Endothelial cell of umbilical vein (primary cell): Measurements from ENCODE around the gene C6orf136. TPM values are rescaled to one million over a fixed set of nuclear protein-coding genes. Genes with fewer than 3 reads are reported as not detected.
A peak's percentile ranks its signal among the peaks of the same experiment; 100 is the strongest.

Experiments
- BruUV-seq: library from RNA; stranded (reverse); fragments of 400-500 nt; replicated peaks from 2 replicates; lab custom pipeline; 2021; lab: Mats Ljungman, UMichigan
- CTCF ChIA-PET: fragments of 300-600, 350-600 bp; sonication (Branson Sonifier 250); formaldehyde crosslinking; loops from one replicate; lab custom pipeline; 2021; ENCODE audit warnings: antibody characterized with exemption, inconsistent platforms; lab: Charles Lee
- POLR2A ChIA-PET: fragments of 300-600, 350-600 bp; sonication (Branson Sonifier 250); formaldehyde crosslinking; loops from one replicate; lab custom pipeline; 2021; ENCODE audit warnings: antibody characterized with exemption, inconsistent platforms; lab: Charles Lee
- DNase-seq: peaks from one replicate; pipeline ENCODE4 v3.0.0-alpha.2; 2011; ENCODE audit warnings: low read depth, low spot score
- FAIRE-seq: peaks from 2 replicates; lab custom pipeline; 2011; peaks lifted over from hg19 to GRCh38; lab: Jason Lieb, UNC
- H2AFZ ChIP-seq: 2 replicates; pipeline ENCODE4 v1.6.0; 2012; ENCODE audit warnings: low read depth, low read length, control low read depth, inconsistent platforms
- H3K27ac ChIP-seq: 2 replicates; pipeline ENCODE4 v1.5.1; 2011; ENCODE audit warnings: low read depth, mild to moderate bottlenecking, control low read depth, low read length, moderate library complexity; ENCODE audit not compliant: insufficient read depth
- H3K27me3 ChIP-seq, 2 experiments: 2 replicates each; pipeline versions ENCODE4 v1.6.0 to v1.6.1; 2011; ENCODE audit warnings: low read length in 2 of 2, mixed read lengths in 1 of 2; ENCODE audit not compliant: control insufficient read depth in 2 of 2, insufficient read depth in 2 of 2
- H3K36me3 ChIP-seq, 2 experiments: 2 replicates in 1 of 2; 3 replicates in 1 of 2; pipeline ENCODE4 v1.5.1; 2011; ENCODE audit warnings: low read length in 2 of 2, mild to moderate bottlenecking in 1 of 2, moderate library complexity in 1 of 2; ENCODE audit not compliant: control insufficient read depth in 2 of 2, insufficient read depth in 2 of 2; ENCODE audit errors: extremely low read depth in 1 of 2
- H3K4me1 ChIP-seq: 3 replicates; pipeline ENCODE4 v1.5.1; 2011; ENCODE audit warnings: mild to moderate bottlenecking, low read length; ENCODE audit not compliant: control insufficient read depth, insufficient read depth; ENCODE audit errors: extremely low read depth
- H3K4me2 ChIP-seq: 2 replicates; pipeline ENCODE4 v1.6.1; 2011; ENCODE audit warnings: low read length, control low read depth, mixed read lengths; ENCODE audit not compliant: insufficient read depth
- H3K4me3 ChIP-seq, 3 experiments: fragments of 200-600 bp in 1 of 3; sonication (generic), shearing (Covaris generic) in 1 of 3; replicated peaks in 1 of 3; 2 replicates each; pipeline ENCODE4 v1.5.1; 2011 to 2016; ENCODE audit warnings: control low read depth in 3 of 3, low read length in 3 of 3, mild to moderate bottlenecking in 2 of 3, inconsistent platforms in 1 of 3, low read depth in 1 of 3, moderate library complexity in 1 of 3; ENCODE audit not compliant: insufficient read depth in 1 of 3
- H3K79me2 ChIP-seq: 2 replicates; pipeline ENCODE4 v1.6.0; 2012; ENCODE audit warnings: low read length, inconsistent platforms; ENCODE audit not compliant: control insufficient read depth, insufficient read depth
- H3K9ac ChIP-seq: replicated peaks from 2 replicates; pipeline ENCODE3; 2011; ENCODE audit warnings: low read length, control low read depth; ENCODE audit not compliant: insufficient read depth; ENCODE audit errors: extremely low read depth
- H3K9me1 ChIP-seq: replicated peaks from 3 replicates; pipeline ENCODE4 v1.6.0; 2011; ENCODE audit warnings: mild to moderate bottlenecking, low read length; ENCODE audit not compliant: control insufficient read depth, insufficient read depth; ENCODE audit errors: extremely low read depth
- H3K9me3 ChIP-seq: replicated peaks from 2 replicates; pipeline ENCODE4 v1.5.1; 2012; ENCODE audit warnings: low read length, inconsistent platforms; ENCODE audit not compliant: control insufficient read depth, insufficient read depth
- H4K20me1 ChIP-seq: replicated peaks from 2 replicates; pipeline ENCODE3; 2011; ENCODE audit warnings: mild to moderate bottlenecking, low read length; ENCODE audit not compliant: control insufficient read depth, insufficient read depth; ENCODE audit errors: extremely low read depth
- CTCF ChIP-seq, 2 donors: IDR thresholded peaks; 1 replicate in 1 of 2; 2 replicates in 1 of 2; pipeline ENCODE4 v1.5.1; 2011; ENCODE audit warnings: low read length in 2 of 2, mild to moderate bottlenecking in 2 of 2, moderate library complexity in 2 of 2, control low read depth in 1 of 2, inconsistent platforms in 1 of 2, low read depth in 1 of 2; ENCODE audit not compliant: insufficient read depth in 1 of 2; ENCODE audit errors: extremely low read depth in 1 of 2
- EZH2 ChIP-seq: IDR thresholded peaks from 2 replicates; pipeline ENCODE4 v1.6.1; 2012; ENCODE audit warnings: borderline replicate concordance, low read depth, mild to moderate bottlenecking, moderate library complexity, low read length, inconsistent platforms; ENCODE audit not compliant: severe bottlenecking
- FOS ChIP-seq: IDR thresholded peaks from 2 replicates; pipeline ENCODE4 v1.6.1; 2011; ENCODE audit warnings: mild to moderate bottlenecking, low read length, moderate library complexity, borderline replicate concordance; ENCODE audit not compliant: insufficient read depth
- GATA2 ChIP-seq: IDR thresholded peaks from 2 replicates; pipeline ENCODE4 v1.7.0; 2011; ENCODE audit warnings: low read depth, mild to moderate bottlenecking, moderate library complexity, mixed read lengths, low read length; ENCODE audit not compliant: insufficient read length, insufficient read depth
- JUN ChIP-seq: IDR thresholded peaks from 2 replicates; pipeline ENCODE4 v1.6.1; 2011; ENCODE audit warnings: borderline replicate concordance, low read depth; ENCODE audit not compliant: insufficient read length, insufficient read depth
- MAX ChIP-seq: IDR thresholded peaks from 2 replicates; pipeline ENCODE4 v1.6.1; 2011; ENCODE audit not compliant: insufficient read depth, insufficient read length
- MYC ChIP-seq: IDR thresholded peaks from one replicate; pipeline ENCODE4 v1.6.1; 2011; ENCODE audit warnings: mild to moderate bottlenecking, low read depth, low read length
- POLR2A ChIP-seq: IDR thresholded peaks from 2 replicates; pipeline ENCODE4 v1.6.1; 2012; ENCODE audit warnings: low read depth, mild to moderate bottlenecking, control low read depth, low read length
- POLR2AphosphoS5 ChIP-seq: IDR thresholded peaks from 2 replicates; pipeline ENCODE4 v1.6.1; 2012; ENCODE audit warnings: low read depth, mild to moderate bottlenecking, control low read depth, low read length, moderate library complexity; ENCODE audit not compliant: insufficient read depth
- dilution Hi-C: fragments of 300-500 bp; cut with MboI; formaldehyde crosslinking; loops from one replicate; pipeline ENCODE4 v1.15.0; 2019; ENCODE audit warnings: low sequenced_read_pairs; ENCODE audit not compliant: extremely low pct_ligation_motif_present
- intact Hi-C: fragments of 100-400 bp; cut with micrococcal nuclease; formaldehyde crosslinking; loops from one replicate; pipeline ENCODE4 v1.10.0; 2022
- polyA plus RNA-seq, 4 experiments: library from polyadenylated mRNA; depleted of rRNA in 3 of 4; stranded (reverse) in 3 of 4; unstranded in 1 of 4; fragments of >200 nt; gene quantifications; 2 replicates each; pipeline versions ENCODE4 v1.2.1 to v1.2.3, GENCODE V29; 2011 to 2012; ENCODE audit warnings: missing spikeins in 1 of 4
- total RNA-seq: library from RNA; stranded (reverse); gene quantifications from 2 replicates; pipeline ENCODE4 v1.2.3, GENCODE V29; 2021

The C6orf136 gene
- total and polyA plus RNA-seq, 2 donors (not counting 3 experiments of a cell fraction or from before 2014, with no cell fraction given): 19.1 to 21.0 TPM

GRCh38 chr6:30679765-30680535 is 33.0 kb downstream of the C6orf136 start:
- Histone ChIP-seq H3K4me3 (peak overlapping the region in 2 of 3 experiments; percentile 7 to 27), H4K20me1 (no peaks in the 10 kb centered on the region), H3K9me3 (no peaks in the 10 kb centered on the region), H2AFZ (no peak overlapping the region), H3K4me2 (peak overlapping the region; percentile 85), H3K36me3 (peaks cover 13 to 19% of the 10 kb centered on the region in 2 experiments), H3K4me1 (peaks cover 32% of the 10 kb centered on the region), H3K27me3 (no peaks in the 10 kb centered on the region), H3K79me2 (peaks cover 71% of the 10 kb centered on the region), H3K9ac (peak overlapping the region; percentile 26), H3K27ac (peak overlapping the region; percentile 16), H3K9me1 (no peaks in the 10 kb centered on the region)
- intact Hi-C loops (loop anchor here (1.0 to 2.0 kb wide), 4 partner anchors 7 to 197 kb away; no protein-coding TSS in a partner anchor), dilution Hi-C loops (no loop called here)
- TF ChIP-seq FOS (no peak), POLR2A (no peak), MYC (no peak), MAX (no peak), EZH2 (no peak), JUN (no peak), POLR2AphosphoS5 (no peak), CTCF (IDR thresholded peaks at IDR 0.05; ENCODE audit: extremely low read depth in 1 of 2, insufficient read depth in 1 of 2, low read depth in 1 of 2, low read length in 2 of 2) (no peak), GATA2 (no peak)
- ChIA-PET POLR2A (interaction anchor here (0.6 to 3.7 kb wide), 4 partner anchors 8 to 59 kb away, joined by 3 to 34 read pairs (median 8); no protein-coding TSS in a partner anchor), CTCF (interaction anchor here (0.7 to 6.6 kb wide), 21 partner anchors 8 to 407 kb away, joined by 3 to 296 read pairs (median 11); partner anchors contain the start of genes DDR1, MDC1, NRM and TUBB)
- no peak for DNase-seq
- BruUV-seq: no TSS peak
- FAIRE-seq: peak; percentile 38
